Activated CD8-positive, alpha-beta T cell treated with anti-CD3 and anti-CD28 coated beads for 36 hours (primary cell): ENCODE data around the gene SPNS3. TPM values are rescaled to one million over a fixed set of nuclear protein-coding genes. Genes with fewer than 3 reads are reported as not detected.

Experiments
- ATAC-seq: fragments of 200-7000 bp; cut with Tn5 transposase; one replicate; pipeline ENCODE4 v1.10.0; 2021; ENCODE audit warnings: mild to moderate bottlenecking, moderate library complexity
- CTCF ChIA-PET: fragments of 350-600 bp; sonication (Branson Sonifier 250); formaldehyde crosslinking; loops from one replicate; lab custom pipeline; 2021; ENCODE audit warnings: antibody characterized with exemption; lab: Charles Lee
- POLR2A ChIA-PET: fragments of 350-600 bp; sonication (Branson Sonifier 250); formaldehyde crosslinking; loops from one replicate; lab custom pipeline; 2021; ENCODE audit warnings: antibody characterized with exemption; lab: Charles Lee
- DNase-seq: peaks from one replicate; pipeline ENCODE4 v3.0.0-alpha.2; 2020
- H3K27ac Mint-ChIP-seq: one replicate; pipeline ENCODE4 v1.8.0; 2021; ENCODE audit warnings: mild to moderate bottlenecking, mixed read lengths
- H3K27me3 Mint-ChIP-seq: one replicate; pipeline ENCODE4 v1.8.0; 2021; ENCODE audit warnings: mixed read lengths
- H3K36me3 Mint-ChIP-seq: one replicate; pipeline ENCODE4 v1.8.0; 2021; ENCODE audit warnings: low read depth, mixed read lengths
- H3K4me1 Mint-ChIP-seq: one replicate; pipeline ENCODE4 v1.8.0; 2021; ENCODE audit warnings: low read depth, mixed read lengths
- H3K4me3 Mint-ChIP-seq: one replicate; pipeline ENCODE4 v1.8.0; 2021; ENCODE audit warnings: mild to moderate bottlenecking, moderate library complexity, mixed read lengths
- H3K9me3 Mint-ChIP-seq: one replicate; pipeline ENCODE4 v1.8.0; 2021; ENCODE audit warnings: mixed read lengths
- intact Hi-C: fragments of 100-400 bp; cut with micrococcal nuclease; formaldehyde crosslinking; loops from one replicate; pipeline ENCODE4 v1.10.0; 2022
- total RNA-seq, 2 experiments: library from RNA; stranded (reverse); gene quantifications; one replicate each; pipeline ENCODE4 v1.2.3, GENCODE V29; 2021
- TF ChIP-seq, protein P1 (sequence below): fragments of 200-600 bp; IDR thresholded peaks from one replicate; pipeline ENCODE4 v1.8.0; 2022; ENCODE audit warnings: antibody characterized with exemption, mild to moderate bottlenecking

SPNS3 gene
- total RNA-seq, 2 experiments from 2014 or later: 24.7 to 25.7 TPM

DNA sequence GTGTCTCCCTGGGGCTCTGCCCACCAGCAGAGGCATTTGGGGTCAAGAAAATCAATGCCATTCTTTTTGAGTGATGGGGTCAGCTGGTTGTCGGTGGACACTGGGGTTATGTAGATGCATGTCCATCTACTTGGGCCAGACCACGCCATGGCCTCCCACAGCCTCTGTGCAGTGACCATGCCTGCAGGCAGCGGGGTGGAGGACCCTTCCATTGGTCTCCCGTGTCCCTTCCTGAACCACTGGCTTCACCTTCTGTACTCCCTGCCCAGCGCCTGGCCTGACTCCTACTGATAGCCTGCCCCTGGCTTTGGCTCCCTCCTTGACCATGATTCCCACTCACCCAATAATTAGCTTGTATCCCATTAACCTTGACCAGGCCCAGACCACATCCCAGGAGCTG lies 28.0 kb upstream of the SPNS3 start:
- POLR2A ChIA-PET: interaction anchor here (0.5 to 1.3 kb wide), 2 partner anchors 40 to 66 kb away, joined by 3 to 4 read pairs; no protein-coding TSS in a partner anchor
- ATAC-seq (no peak), DNase-seq (no peak)
- CTCF ChIA-PET: no interaction called here
- H3K4me1 Mint-ChIP-seq: no peaks in the 10 kb centered on the region
- TF ChIP-seq, protein P1, sequence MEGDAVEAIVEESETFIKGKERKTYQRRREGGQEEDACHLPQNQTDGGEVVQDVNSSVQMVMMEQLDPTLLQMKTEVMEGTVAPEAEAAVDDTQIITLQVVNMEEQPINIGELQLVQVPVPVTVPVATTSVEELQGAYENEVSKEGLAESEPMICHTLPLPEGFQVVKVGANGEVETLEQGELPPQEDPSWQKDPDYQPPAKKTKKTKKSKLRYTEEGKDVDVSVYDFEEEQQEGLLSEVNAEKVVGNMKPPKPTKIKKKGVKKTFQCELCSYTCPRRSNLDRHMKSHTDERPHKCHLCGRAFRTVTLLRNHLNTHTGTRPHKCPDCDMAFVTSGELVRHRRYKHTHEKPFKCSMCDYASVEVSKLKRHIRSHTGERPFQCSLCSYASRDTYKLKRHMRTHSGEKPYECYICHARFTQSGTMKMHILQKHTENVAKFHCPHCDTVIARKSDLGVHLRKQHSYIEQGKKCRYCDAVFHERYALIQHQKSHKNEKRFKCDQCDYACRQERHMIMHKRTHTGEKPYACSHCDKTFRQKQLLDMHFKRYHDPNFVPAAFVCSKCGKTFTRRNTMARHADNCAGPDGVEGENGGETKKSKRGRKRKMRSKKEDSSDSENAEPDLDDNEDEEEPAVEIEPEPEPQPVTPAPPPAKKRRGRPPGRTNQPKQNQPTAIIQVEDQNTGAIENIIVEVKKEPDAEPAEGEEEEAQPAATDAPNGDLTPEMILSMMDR: no peak
- H3K27ac Mint-ChIP-seq: no peak overlapping the region
- intact Hi-C loops: no loop called here
- H3K4me3 Mint-ChIP-seq: no peak overlapping the region
- H3K9me3 Mint-ChIP-seq: no peaks in the 10 kb centered on the region
- H3K36me3 Mint-ChIP-seq: no peaks in the 10 kb centered on the region
- H3K27me3 Mint-ChIP-seq: no peaks in the 10 kb centered on the region

GRCh38 chr17:4406386-4406785 lies 27.4 kb upstream of the SPNS3 start:
- ChIA-PET POLR2A (interaction anchor here (1.3 kb wide), 1 partner anchor 41 kb away, joined by 4 read pairs; no protein-coding TSS in a partner anchor), CTCF (interaction anchor here (0.8 to 2.7 kb wide), 2 partner anchors 14 to 190 kb away, joined by 3 to 10 read pairs; no protein-coding TSS in a partner anchor)
- H3K27ac Mint-ChIP-seq: no peak overlapping the region
- H3K9me3 Mint-ChIP-seq: no peaks in the 10 kb centered on the region
- no peaks in the 10 kb centered on the region for H3K4me1 Mint-ChIP-seq
- intact Hi-C loops: no loop called here
- no peak overlapping the region for H3K4me3 Mint-ChIP-seq
- ATAC-seq (no peak), DNase-seq (no peak)
- H3K36me3 Mint-ChIP-seq: no peaks in the 10 kb centered on the region
- no peaks in the 10 kb centered on the region for H3K27me3 Mint-ChIP-seq
- TF ChIP-seq, protein P1: no peak

GRCh38 chr17:4407216-4407615 lies 26.5 kb upstream of the SPNS3 start:
- H3K9me3 Mint-ChIP-seq: no peaks in the 10 kb centered on the region
- no peak overlapping the region for H3K27ac Mint-ChIP-seq
- no peaks in the 10 kb centered on the region for H3K36me3 Mint-ChIP-seq
- H3K27me3 Mint-ChIP-seq: no peaks in the 10 kb centered on the region
- H3K4me1 Mint-ChIP-seq: no peaks in the 10 kb centered on the region
- H3K4me3 Mint-ChIP-seq: no peak overlapping the region
- TF ChIP-seq, protein P1: no peak
- ChIA-PET POLR2A (no interaction called here), CTCF (interaction anchor here (0.8 to 2.7 kb wide), 2 partner anchors 13 to 191 kb away, joined by 3 to 10 read pairs; no protein-coding TSS in a partner anchor)
- intact Hi-C loops: no loop called here
- DNase-seq (no peak), ATAC-seq (no peak)

- DNase-seq: no peak
- Mint-ChIP-seq H3K4me3 (no peak overlapping the region), H3K36me3 (no peaks in the 10 kb centered on the region), H3K27ac (no peak overlapping the region), H3K27me3 (no peaks in the 10 kb centered on the region), H3K4me1 (peaks cover 1% of the 10 kb centered on the region), H3K9me3 (no peaks in the 10 kb centered on the region)
- ChIA-PET CTCF (interaction anchor here (0.9 to 2.7 kb wide), 4 partner anchors 13 to 208 kb away, joined by 3 to 10 read pairs (median 5); no protein-coding TSS in a partner anchor), POLR2A (interaction anchor here (0.7 kb wide), 1 partner anchor 41 kb away, joined by 3 read pairs; no protein-coding TSS in a partner anchor)
- intact Hi-C loops: no loop called here
- TF ChIP-seq, protein P1: no peak
- ATAC-seq: no peak
These were observed 25.9 kb upstream of the SPNS3 start for GRCh38 chr17:4407851-4408250.

- Mint-ChIP-seq H3K36me3 (no peaks in the 10 kb centered on the region), H3K27me3 (no peaks in the 10 kb centered on the region), H3K4me1 (peaks cover 5% of the 10 kb centered on the region), H3K27ac (no peak overlapping the region), H3K4me3 (no peak overlapping the region), H3K9me3 (no peaks in the 10 kb centered on the region)
- POLR2A ChIA-PET: no interaction called here
- intact Hi-C loops: loop anchor here (5.0 kb wide), 1 partner anchor 212 kb away; no protein-coding TSS in a partner anchor
- DNase-seq: no peak
- ATAC-seq: no peak
- CTCF ChIA-PET: no interaction called here
- TF ChIP-seq, protein P1: no peak
These were observed 24.1 kb upstream of the SPNS3 start for GRCh38 chr17:4409659-4410058.
